Tibial artery (tissue), 4 donors: Measurements from ENCODE around the gene UBE2R2.

Experiments used
- DNase-seq, 2 donors: peaks; one replicate each; pipeline ENCODE4 v3.0.0-alpha.2; 2019
- H3K27ac ChIP-seq, 2 donors: fragments of 200-600 bp; sonication (generic) in 1 of 2; 1 replicate in 1 of 2; 2 replicates in 1 of 2; pipeline ENCODE4 v1.5.1; 2018 to 2019; ENCODE audit warnings: mild to moderate bottlenecking in 1 of 2
- H3K27me3 ChIP-seq, 2 donors: fragments of 200-600 bp; sonication (generic) in 1 of 2; one replicate each; pipeline versions ENCODE4 v1.5.1 to v1.6.0; 2016 to 2019
- H3K36me3 ChIP-seq, 3 donors: fragments of 200-600 bp; sonication (generic) in 2 of 3; one replicate each; pipeline ENCODE4 v1.5.1; 2016 to 2019; ENCODE audit warnings: mild to moderate bottlenecking in 2 of 3
- H3K4me1 ChIP-seq, 4 donors: fragments of 200-600 bp; sonication (generic) in 2 of 4; 1 replicate in 3 of 4; 2 replicates in 1 of 4; pipeline ENCODE4 v1.5.1; 2016 to 2019
- H3K4me3 ChIP-seq, 2 donors: fragments of 200-600 bp; sonication (generic) in 1 of 2; 1 replicate in 1 of 2; 2 replicates in 1 of 2; pipeline ENCODE4 v1.5.1; 2018 to 2019; ENCODE audit warnings: mild to moderate bottlenecking in 2 of 2
- H3K9me3 ChIP-seq, 3 donors: fragments of 200-600 bp; sonication (generic) in 1 of 3; one replicate each; pipeline ENCODE4 v1.5.1; 2016 to 2019
- intact Hi-C: fragments of 100-400 bp; cut with DNase I; formaldehyde crosslinking; loops from one replicate; pipeline ENCODE4 v1.15.0; 2023; ENCODE audit warnings: low total_unique reads
- TF ChIP-seq, protein P1 (sequence below), 2 experiments: fragments of 200-600 bp in 1 of 2; fragments of 450-650 bp in 1 of 2; IDR thresholded peaks; one replicate each; pipeline ENCODE4 v1.5.1; 2017 to 2019; ENCODE audit warnings: antibody characterized with exemption in 2 of 2, mild to moderate bottlenecking in 1 of 2, moderate library complexity in 1 of 2

Gene UBE2R2

DNA sequence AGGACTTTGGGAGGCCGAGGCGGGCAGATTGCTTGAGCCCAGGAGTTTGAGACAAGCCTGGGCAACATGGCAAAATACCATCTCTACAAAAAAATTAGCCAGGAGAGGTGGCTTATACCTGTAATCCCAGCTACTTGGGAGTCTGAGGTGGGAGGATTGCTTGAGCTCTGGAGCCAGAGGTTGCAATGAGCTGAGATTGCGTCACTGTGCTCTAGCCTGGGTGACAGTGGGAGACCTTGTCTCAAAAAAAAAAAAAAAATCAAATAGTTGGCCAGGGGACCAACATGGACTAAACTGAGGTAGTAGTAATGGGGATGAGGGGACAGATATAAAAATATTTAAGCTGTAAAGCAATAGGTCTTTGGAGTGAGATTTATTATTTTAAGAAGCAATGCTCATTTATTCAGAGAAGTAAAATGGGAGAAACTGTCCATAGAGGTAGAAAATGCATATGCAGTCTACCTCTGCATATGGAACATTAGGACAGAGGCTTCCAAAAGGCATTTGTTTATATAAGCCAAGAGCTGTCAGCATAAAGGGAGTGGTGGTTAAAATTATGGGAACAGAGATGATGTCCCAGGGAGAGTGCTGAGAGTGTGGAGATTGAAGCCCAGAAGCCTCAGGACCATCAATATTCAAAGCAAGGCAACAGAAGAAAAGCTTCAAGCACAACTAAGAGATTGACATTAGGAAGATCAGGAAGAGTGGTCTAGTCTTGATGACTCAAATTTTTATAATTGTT lies 98.1 kb downstream of the UBE2R2 start:
- peaks cover 0 to 4% (median 0%) of the 10 kb centered on the region in 4 donors for H3K4me1 ChIP-seq
- H3K27ac ChIP-seq = no peak overlapping the region
- DNase-seq = no peak
- no peak overlapping the region for H3K4me3 ChIP-seq
- no peaks in the 10 kb centered on the region for H3K27me3 ChIP-seq
- TF ChIP-seq, protein P1, sequence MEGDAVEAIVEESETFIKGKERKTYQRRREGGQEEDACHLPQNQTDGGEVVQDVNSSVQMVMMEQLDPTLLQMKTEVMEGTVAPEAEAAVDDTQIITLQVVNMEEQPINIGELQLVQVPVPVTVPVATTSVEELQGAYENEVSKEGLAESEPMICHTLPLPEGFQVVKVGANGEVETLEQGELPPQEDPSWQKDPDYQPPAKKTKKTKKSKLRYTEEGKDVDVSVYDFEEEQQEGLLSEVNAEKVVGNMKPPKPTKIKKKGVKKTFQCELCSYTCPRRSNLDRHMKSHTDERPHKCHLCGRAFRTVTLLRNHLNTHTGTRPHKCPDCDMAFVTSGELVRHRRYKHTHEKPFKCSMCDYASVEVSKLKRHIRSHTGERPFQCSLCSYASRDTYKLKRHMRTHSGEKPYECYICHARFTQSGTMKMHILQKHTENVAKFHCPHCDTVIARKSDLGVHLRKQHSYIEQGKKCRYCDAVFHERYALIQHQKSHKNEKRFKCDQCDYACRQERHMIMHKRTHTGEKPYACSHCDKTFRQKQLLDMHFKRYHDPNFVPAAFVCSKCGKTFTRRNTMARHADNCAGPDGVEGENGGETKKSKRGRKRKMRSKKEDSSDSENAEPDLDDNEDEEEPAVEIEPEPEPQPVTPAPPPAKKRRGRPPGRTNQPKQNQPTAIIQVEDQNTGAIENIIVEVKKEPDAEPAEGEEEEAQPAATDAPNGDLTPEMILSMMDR (IDR thresholded peaks at IDR 0.05) = no peak
- H3K36me3 ChIP-seq = peaks cover 34 to 63% (median 51%) of the 10 kb centered on the region in 3 donors
- H3K9me3 ChIP-seq = no peaks in the 10 kb centered on the region
- intact Hi-C loops = no loop called here

DNA sequence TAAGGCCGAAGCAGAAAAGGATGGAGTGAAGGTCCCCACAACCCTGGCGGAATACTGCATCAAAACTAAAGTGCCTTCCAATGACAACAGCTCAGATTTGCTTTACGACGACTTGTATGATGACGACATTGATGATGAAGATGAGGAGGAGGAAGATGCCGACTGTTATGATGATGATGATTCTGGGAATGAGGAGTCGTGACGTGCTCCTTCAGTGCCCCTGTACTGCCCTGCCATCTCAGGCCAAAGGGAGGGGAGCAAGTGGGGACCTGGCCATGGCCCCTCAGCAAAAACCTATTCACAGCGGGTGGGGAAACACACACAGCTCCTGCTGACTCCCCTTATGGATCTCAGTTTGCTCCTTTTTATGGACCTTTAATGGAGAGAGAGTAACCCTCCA lies 100.1 kb downstream of the UBE2R2 start:
- no peaks in the 10 kb centered on the region for H3K27me3 ChIP-seq
- intact Hi-C loops = no loop called here
- TF ChIP-seq, protein P1 (IDR thresholded peaks at IDR 0.05) = no peak
- no peak overlapping the region for H3K4me3 ChIP-seq
- no peak overlapping the region for H3K27ac ChIP-seq
- DNase-seq = no peak
- peaks cover 34 to 80% (median 59%) of the 10 kb centered on the region in 3 donors for H3K36me3 ChIP-seq
- peaks cover 0 to 4% (median 0%) of the 10 kb centered on the region in 4 donors for H3K4me1 ChIP-seq
- H3K9me3 ChIP-seq = no peaks in the 10 kb centered on the region

DNA sequence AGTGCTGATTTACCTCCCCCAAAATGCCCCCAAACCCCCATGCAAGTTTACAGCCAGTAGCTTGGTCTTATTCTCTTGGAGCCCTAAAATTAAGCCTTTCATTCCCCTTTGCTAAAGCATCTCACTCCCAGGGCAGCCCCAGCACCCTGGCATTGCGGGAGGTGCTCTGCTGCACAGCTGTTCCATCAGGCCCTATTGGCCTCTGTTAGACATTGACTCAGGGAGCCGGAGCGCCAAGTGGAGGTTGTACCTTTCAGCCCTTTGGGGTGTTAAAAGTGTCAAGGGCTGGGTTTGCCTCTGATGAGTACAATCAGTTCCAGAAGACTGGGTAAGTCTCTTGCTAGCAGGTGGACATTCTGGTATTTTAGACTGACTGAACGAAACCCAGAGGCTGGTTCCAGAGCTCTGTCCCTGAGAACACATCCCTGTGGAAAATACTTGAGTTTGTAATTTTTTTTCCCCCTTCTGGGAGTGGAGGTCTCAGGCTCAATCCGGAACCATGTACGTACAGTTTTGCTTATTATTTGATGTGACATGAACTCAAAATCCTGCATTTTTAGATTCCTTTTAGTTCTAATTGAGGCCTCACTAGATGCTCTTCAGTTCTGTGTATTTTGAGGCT lies 102.4 kb downstream of the UBE2R2 start:
- Histone ChIP-seq H3K4me3 (no peak overlapping the region), H3K36me3 (peaks cover 36 to 89% (median 66%) of the 10 kb centered on the region in 3 donors), H3K4me1 (no peaks in the 10 kb centered on the region), H3K27me3 (no peaks in the 10 kb centered on the region), H3K27ac (no peak overlapping the region), H3K9me3 (no peaks in the 10 kb centered on the region)
- intact Hi-C loops = no loop called here
- DNase-seq = no peak
- TF ChIP-seq, protein P1 (IDR thresholded peaks at IDR 0.05) = no peak

DNA sequence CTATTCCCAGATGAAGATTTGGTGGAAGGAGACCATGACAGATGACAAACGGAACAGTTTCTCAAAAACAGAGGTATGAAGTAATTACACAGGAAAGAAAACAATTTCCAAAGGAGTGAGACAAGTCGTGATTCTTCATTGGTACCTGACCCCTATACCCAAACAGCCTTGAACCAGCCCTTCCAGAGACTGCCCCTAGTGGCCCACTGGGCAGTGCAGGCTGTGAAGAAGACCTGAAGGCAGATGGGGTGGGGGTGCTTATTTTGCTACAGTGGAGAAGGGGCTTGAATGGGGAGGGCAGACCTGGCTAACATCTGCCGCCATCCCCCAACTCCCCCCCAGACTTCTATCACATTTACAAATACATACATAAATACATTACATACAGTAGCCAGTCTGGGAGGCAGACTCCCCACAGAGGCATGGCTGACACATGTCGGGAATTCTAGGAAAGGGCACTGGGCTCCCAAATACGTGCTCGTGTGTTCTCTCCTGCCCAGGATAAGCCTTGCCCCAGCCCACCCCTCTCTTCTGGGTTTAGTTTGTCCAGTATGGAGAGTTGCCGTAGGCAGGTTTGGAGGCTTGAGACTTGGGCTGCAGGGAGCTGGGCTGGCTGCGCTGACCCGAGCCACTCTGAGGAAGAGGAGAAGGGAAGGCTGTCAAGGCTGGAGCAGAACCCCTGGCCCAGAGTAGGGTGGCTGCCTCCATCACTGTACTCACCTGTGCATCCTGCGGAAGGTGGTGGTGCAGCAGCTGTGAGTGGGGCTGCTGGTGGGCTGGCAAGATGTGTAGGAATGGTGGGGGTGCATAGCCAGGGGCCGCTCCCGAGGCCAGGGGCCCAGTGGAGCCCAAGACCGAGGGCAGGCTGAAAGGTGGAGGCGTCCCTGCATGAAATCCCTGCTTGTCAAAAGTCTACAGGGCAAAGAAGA lies 105.3 kb downstream of the UBE2R2 start:
- intact Hi-C loops = loop anchor here (10.0 kb wide), 1 partner anchor 153 kb away; no protein-coding TSS in a partner anchor
- TF ChIP-seq, protein P1 (IDR thresholded peaks at IDR 0.05) = peak; percentile 31 to 36
- peaks cover 43 to 98% (median 72%) of the 10 kb centered on the region in 3 donors for H3K36me3 ChIP-seq
- H3K4me3 ChIP-seq = no peak overlapping the region
- H3K27ac ChIP-seq = no peak overlapping the region
- DNase-seq = no peak
- peaks cover 0 to 7% (median 0%) of the 10 kb centered on the region in 4 donors for H3K4me1 ChIP-seq
- H3K27me3 ChIP-seq = no peaks in the 10 kb centered on the region
- no peaks in the 10 kb centered on the region for H3K9me3 ChIP-seq

DNA sequence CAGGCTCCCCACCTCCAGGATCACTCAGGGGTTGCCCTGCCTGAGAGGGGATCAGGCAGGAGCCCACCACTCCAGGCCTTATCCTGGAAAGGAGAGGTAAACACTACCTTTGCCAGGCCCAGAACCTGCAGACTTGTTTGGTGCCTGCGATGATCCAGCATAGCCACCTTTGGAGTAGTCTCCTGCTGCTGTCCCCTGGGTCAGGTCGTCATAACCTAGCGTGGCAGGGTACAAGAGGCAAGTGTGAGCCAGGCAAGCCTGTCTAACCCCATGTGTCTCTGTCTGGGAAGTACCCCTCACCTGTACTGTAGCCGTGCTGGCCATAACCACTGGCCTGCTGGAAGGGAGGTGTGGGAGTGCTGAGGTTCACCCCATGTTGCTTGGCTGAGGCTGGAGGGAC lies 106.1 kb downstream of the UBE2R2 start:
- TF ChIP-seq, protein P1 (IDR thresholded peaks at IDR 0.05) = no peak
- Histone ChIP-seq H3K9me3 (no peaks in the 10 kb centered on the region), H3K27ac (no peak overlapping the region), H3K36me3 (peaks cover 44 to 98% (median 75%) of the 10 kb centered on the region in 3 donors), H3K4me3 (no peak overlapping the region), H3K27me3 (no peaks in the 10 kb centered on the region), H3K4me1 (peaks cover 0 to 7% (median 0%) of the 10 kb centered on the region in 4 donors)
- intact Hi-C loops = loop anchor here (10.0 kb wide), 1 partner anchor 152 kb away; no protein-coding TSS in a partner anchor
- no peak for DNase-seq
